Measurements from ENCODE around the gene ZBTB49. TPM values are rescaled to one million over a fixed set of nuclear protein-coding genes. Genes with fewer than 3 reads are reported as not detected.

ZBTB49 gene
- total RNA-seq, 2 experiments from 2014 or later = 5.2 to 6.4 TPM

DNA sequence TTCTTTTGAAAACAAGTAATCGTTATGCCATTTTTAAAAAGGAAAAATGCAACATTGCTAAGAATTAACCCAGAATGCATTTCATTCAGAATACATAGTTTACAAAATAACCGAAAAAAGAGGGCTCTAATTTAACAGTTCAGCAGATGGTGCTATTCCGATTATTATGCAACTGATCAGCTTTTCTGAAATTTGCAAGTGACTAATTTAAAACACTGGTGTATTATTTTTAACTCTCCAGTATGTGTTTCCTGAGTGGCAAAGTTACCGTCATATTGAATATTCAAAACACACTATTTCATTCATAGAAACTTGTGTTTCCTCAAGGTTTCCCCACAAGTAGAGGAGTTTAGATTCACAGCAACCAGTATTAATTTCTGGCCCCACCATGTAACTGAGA, 21.1 kb downstream of the ZBTB49 start:
- Mint-ChIP-seq H3K9me3 (ENCODE audit: insufficient read depth) (no peaks in the 10 kb centered on the region), H3K27ac (no peak overlapping the region), H3K4me3 (no peak overlapping the region), H3K27me3 (ENCODE audit: low read depth) (no peaks in the 10 kb centered on the region), H3K4me1 (ENCODE audit: low read depth) (no peaks in the 10 kb centered on the region), H3K36me3 (ENCODE audit: low read depth) (peaks cover 12% of the 10 kb centered on the region)
- POLR2A ChIA-PET = no interaction called here
- CTCF ChIA-PET = no interaction called here
- no peak for DNase-seq
- ATAC-seq = no peak

DNA sequence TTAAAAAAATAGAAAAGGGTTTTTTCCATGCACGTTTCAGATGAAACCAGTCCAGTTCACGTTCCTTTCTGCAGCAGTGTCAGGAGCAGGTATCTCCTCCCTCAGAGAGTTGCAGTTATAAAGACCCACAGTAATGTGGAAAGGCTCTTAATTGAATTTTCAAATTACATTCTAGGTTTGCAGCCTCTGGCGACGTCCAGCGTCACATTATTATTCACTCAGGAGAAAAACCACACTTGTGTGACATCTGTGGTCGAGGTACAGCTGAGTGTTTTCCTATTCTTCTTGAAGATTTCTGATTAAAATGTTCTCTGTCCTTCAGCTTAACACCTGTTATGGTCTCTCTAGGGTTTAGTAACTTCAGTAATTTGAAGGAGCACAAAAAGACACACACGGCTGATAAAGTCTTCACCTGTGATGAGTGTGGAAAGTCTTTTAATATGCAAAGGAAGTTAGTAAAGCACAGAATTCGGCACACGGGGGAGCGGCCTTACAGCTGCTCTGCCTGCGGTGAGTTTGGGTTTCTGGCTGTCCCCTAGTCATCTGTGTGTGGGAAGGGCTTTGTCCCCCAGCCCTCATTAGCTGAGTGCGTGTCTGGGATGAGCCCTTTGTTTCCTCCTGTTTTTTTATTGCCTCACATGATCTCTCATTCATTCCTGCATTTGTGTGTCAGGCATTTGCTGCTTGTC, 25.6 kb downstream of the ZBTB49 start:
- CTCF ChIA-PET = no interaction called here
- ATAC-seq (no peak), DNase-seq (no peak)
- H3K4me1 Mint-ChIP-seq (ENCODE audit: low read depth) = no peaks in the 10 kb centered on the region
- no peak overlapping the region for H3K27ac Mint-ChIP-seq
- no peaks in the 10 kb centered on the region for H3K27me3 Mint-ChIP-seq (ENCODE audit: low read depth)
- H3K36me3 Mint-ChIP-seq (ENCODE audit: low read depth) = peaks cover 12% of the 10 kb centered on the region
- no peaks in the 10 kb centered on the region for H3K9me3 Mint-ChIP-seq (ENCODE audit: insufficient read depth)
- H3K4me3 Mint-ChIP-seq = no peak overlapping the region
- POLR2A ChIA-PET = no interaction called here

DNA sequence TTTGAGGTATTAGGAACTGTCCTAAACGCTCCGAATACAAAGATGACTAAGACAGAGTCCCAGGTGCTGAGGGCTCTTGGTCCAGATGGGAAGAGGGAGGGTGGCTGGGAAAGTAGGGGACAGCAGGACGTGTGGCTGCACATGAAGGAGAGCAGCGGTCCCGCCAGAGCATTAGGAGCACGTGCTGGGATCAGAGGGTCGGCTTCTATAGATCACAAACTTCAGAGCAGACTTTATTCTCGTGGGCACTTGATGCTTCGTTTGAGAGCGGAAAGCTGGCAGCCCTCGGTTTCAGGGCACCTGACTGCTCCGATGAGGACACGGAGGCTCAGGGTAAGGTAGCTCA, 26.1 kb downstream of the ZBTB49 start:
- Mint-ChIP-seq H3K27ac (no peak overlapping the region), H3K36me3 (ENCODE audit: low read depth) (peaks cover 15% of the 10 kb centered on the region), H3K4me3 (no peak overlapping the region), H3K9me3 (ENCODE audit: insufficient read depth) (no peaks in the 10 kb centered on the region), H3K4me1 (ENCODE audit: low read depth) (no peaks in the 10 kb centered on the region), H3K27me3 (ENCODE audit: low read depth) (no peaks in the 10 kb centered on the region)
- ATAC-seq (no peak), DNase-seq (no peak)
- POLR2A ChIA-PET = no interaction called here
- CTCF ChIA-PET = no interaction called here

DNA sequence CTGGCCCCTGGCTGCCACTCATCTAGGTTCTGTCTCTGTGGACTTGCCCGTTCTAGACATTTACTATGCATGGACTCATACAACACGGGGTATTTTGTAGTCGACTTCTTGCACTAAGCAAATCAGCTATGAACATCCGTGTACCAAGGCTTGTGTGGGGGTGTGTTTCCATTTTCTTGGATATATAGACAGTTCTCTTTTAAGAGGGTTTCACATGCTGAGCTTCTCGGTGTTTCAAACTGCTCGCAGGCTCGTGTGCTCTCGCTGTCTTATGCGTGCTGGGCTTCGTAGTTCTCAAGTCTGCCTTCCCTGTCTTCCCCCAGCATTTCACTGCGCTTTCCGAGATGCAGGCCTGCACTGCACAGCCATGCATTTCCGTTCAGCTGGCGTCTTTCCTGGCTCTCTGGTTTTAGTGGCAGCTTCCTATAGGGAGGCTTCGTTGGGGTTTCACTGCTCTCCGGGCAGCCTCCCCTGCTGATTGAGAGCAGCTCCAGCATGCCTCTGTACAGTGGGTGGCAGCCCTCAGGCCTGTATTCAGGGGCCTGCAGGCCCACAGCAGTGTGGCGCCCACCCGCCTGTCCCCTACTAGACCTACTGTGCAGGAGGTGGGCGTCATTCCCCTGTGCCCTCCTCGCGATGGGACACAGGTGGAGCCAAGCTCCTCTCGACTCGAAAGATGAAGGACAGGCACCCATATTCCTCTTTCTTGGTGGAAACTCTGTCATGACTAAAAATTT, 27.6 kb downstream of the ZBTB49 start:
- ChIA-PET POLR2A (interaction anchor here (0.9 kb wide), 1 partner anchor 20 kb away, joined by 3 read pairs; no protein-coding TSS in a partner anchor), CTCF (no interaction called here)
- Mint-ChIP-seq H3K4me3 (no peak overlapping the region), H3K36me3 (ENCODE audit: low read depth) (peaks cover 23% of the 10 kb centered on the region), H3K4me1 (ENCODE audit: low read depth) (no peaks in the 10 kb centered on the region), H3K9me3 (ENCODE audit: insufficient read depth) (no peaks in the 10 kb centered on the region), H3K27ac (no peak overlapping the region), H3K27me3 (ENCODE audit: low read depth) (no peaks in the 10 kb centered on the region)
- DNase-seq (no peak), ATAC-seq (no peak)

DNA sequence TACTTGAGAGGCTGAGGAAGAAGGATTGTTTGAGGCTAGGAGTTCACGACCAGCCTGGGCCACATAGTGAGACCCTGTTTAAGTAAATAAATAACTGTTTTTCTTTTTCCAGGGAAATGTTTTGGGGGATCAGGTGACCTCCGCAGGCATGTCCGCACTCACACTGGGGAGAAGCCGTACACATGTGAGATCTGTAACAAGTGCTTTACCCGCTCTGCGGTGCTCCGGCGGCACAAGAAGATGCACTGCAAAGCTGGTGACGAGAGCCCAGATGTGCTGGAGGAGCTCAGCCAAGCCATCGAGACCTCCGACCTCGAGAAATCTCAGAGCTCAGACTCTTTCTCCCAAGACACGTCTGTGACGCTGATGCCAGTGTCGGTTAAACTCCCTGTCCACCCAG, 30.5 kb downstream of the ZBTB49 start:
- no peak for DNase-seq
- Mint-ChIP-seq H3K27me3 (ENCODE audit: low read depth) (no peaks in the 10 kb centered on the region), H3K9me3 (ENCODE audit: insufficient read depth) (no peaks in the 10 kb centered on the region), H3K4me3 (no peak overlapping the region), H3K36me3 (ENCODE audit: low read depth) (peaks cover 15% of the 10 kb centered on the region), H3K4me1 (ENCODE audit: low read depth) (no peaks in the 10 kb centered on the region), H3K27ac (no peak overlapping the region)
- ChIA-PET POLR2A (no interaction called here), CTCF (no interaction called here)
- ATAC-seq = no peak

DNA sequence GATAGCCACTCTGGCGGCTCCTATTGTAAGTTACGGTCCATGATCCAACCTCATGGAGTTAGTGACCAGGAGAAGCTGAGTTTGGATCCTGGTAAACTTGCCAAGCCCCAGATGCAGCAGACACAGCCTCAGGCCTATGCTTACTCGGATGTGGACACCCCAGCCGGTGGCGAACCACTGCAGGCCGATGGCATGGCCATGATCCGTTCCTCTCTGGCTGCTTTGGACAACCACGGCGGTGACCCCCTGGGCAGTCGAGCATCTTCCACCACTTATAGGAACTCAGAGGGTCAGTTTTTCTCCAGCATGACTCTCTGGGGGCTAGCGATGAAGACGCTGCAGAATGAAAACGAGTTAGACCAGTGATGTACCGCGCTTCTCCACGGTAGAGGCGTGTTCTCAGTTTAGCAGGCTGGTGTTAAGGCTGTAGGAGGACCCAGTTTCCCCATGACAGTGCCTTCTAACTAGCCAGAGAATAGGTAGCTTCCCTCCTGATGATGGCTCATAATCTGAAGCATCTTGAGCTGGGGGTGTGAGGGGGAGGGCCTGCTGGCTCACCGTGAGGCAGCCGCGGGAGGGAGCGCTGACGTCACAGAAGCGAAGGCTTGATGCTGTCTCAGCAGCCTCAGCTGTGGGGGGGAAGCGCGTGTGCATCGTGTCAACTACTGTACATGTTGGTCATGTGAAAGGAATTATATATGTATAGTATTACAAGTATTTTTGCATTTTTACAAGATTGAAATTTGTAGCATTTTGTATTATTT, 31.1 kb downstream of the ZBTB49 start:
- peaks cover 13% of the 10 kb centered on the region for H3K36me3 Mint-ChIP-seq (ENCODE audit: low read depth)
- DNase-seq = no peak
- POLR2A ChIA-PET = no interaction called here

GRCh38 chr4:4321951-4322688, 32.1 kb downstream of the ZBTB49 start:
- ChIA-PET POLR2A (interaction anchor here (0.6 kb wide), 1 partner anchor 56 kb away, joined by 3 read pairs; no protein-coding TSS in a partner anchor), CTCF (no interaction called here)
- Mint-ChIP-seq H3K36me3 (ENCODE audit: low read depth) (peaks cover 13% of the 10 kb centered on the region), H3K4me1 (ENCODE audit: low read depth) (no peaks in the 10 kb centered on the region), H3K27ac (no peak overlapping the region), H3K4me3 (no peak overlapping the region), H3K9me3 (ENCODE audit: insufficient read depth) (no peaks in the 10 kb centered on the region), H3K27me3 (ENCODE audit: low read depth) (no peaks in the 10 kb centered on the region)
- ATAC-seq (no peak), DNase-seq (no peak)

More for the DNA sequence above, 31.1 kb downstream of the ZBTB49 start:
- no peak overlapping the region for H3K27ac Mint-ChIP-seq
- H3K4me1 Mint-ChIP-seq (ENCODE audit: low read depth) = no peaks in the 10 kb centered on the region
- H3K9me3 Mint-ChIP-seq (ENCODE audit: insufficient read depth) = no peaks in the 10 kb centered on the region
- ATAC-seq = no peak
- no peak overlapping the region for H3K4me3 Mint-ChIP-seq
- CTCF ChIA-PET = no interaction called here
- H3K27me3 Mint-ChIP-seq (ENCODE audit: low read depth) = no peaks in the 10 kb centered on the region

DNA sequence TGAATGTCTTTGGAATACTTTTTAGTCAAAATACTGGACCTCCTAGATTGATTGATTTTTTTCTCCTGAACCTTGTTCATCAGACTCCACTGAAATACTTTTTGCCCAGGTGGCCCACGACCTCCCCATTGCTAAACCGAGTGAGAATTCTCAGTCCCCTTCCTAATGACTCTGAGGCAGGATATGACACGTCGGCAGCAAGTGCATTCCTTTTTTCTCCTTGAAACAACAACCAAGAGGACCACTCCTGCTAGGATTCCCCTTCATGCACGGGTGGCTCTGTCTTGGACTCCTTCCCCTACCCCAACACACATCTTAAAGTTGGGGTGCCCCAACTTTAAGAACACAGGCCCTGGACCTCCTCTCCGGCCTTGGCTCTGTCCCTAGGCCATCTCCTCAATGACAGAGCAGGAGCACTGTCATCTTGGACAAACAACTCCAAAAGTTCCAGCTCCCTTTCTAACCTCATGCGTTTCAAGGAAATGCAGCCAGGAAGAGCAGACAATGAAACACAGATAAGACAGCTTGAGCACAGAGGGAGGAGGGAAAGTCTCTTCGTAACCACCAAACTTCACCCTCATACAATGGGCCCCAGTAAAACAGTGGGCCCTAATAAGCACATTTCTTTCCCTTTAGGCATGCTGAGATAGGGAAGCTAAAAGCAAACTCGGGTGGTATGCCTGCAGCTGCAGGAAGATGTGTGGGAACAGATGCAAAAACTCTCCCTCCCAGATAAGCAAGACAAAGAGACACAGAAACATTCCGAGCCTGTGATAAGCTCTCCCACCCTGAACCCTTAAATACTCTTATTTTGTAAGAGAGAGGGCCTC, 33.9 kb downstream of the ZBTB49 start:
- POLR2A ChIA-PET = interaction anchor here (0.6 kb wide), 1 partner anchor 68 kb away, joined by 3 read pairs; no protein-coding TSS in a partner anchor

GRCh38 chr4:4325321-4325720, 35.3 kb downstream of the ZBTB49 start:
- H3K27ac Mint-ChIP-seq = no peak overlapping the region

More for the DNA sequence above, 33.9 kb downstream of the ZBTB49 start:
- Mint-ChIP-seq H3K9me3 (ENCODE audit: insufficient read depth) (no peaks in the 10 kb centered on the region), H3K4me3 (no peak overlapping the region), H3K27ac (no peak overlapping the region), H3K27me3 (ENCODE audit: low read depth) (no peaks in the 10 kb centered on the region), H3K36me3 (ENCODE audit: low read depth) (peaks cover 12% of the 10 kb centered on the region), H3K4me1 (ENCODE audit: low read depth) (no peaks in the 10 kb centered on the region)
- ATAC-seq (no peak), DNase-seq (no peak)
- CTCF ChIA-PET = interaction anchor here (0.9 to 2.0 kb wide), 3 partner anchors 56 to 72 kb away, joined by 3 to 5 read pairs (median 4); no protein-coding TSS in a partner anchor

DNA sequence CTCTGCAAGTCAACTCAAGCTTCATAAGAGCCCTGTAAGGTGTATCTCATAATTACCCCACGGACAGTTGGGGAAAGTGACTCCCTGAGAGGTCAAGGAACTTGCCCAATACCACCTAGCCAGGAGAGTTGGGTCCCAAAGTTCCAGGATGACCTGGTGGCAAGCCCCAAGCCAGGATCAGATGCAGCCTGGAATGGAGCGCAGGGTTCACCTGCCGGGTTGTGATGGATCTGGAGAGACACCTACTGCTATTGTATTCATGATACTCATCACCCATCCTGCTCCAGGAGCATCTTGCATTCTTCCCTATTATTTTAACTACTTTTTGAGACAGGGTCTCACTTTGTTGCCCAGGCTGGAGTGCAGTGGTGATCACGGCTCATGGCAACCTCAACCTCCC, 36.1 kb downstream of the ZBTB49 start:
- no peak overlapping the region for H3K27ac Mint-ChIP-seq

More at GRCh38 chr4:4325321-4325720, 35.3 kb downstream of the ZBTB49 start:
- H3K9me3 Mint-ChIP-seq (ENCODE audit: insufficient read depth) = no peaks in the 10 kb centered on the region
- POLR2A ChIA-PET = no interaction called here
- CTCF ChIA-PET = interaction anchor here (1.4 to 2.0 kb wide), 2 partner anchors 65 to 73 kb away, joined by 5 to 6 read pairs; no protein-coding TSS in a partner anchor
- no peaks in the 10 kb centered on the region for H3K27me3 Mint-ChIP-seq (ENCODE audit: low read depth)
- ATAC-seq (no peak), DNase-seq (no peak)
- peaks cover 12% of the 10 kb centered on the region for H3K36me3 Mint-ChIP-seq (ENCODE audit: low read depth)
- H3K4me3 Mint-ChIP-seq = no peak overlapping the region
- H3K4me1 Mint-ChIP-seq (ENCODE audit: low read depth) = no peaks in the 10 kb centered on the region

GRCh38 chr4:4327652-4328121, 37.6 kb downstream of the ZBTB49 start:
- H3K27ac Mint-ChIP-seq = no peak overlapping the region
- ATAC-seq = no peak
- no peak for DNase-seq
- H3K4me1 Mint-ChIP-seq (ENCODE audit: low read depth) = no peaks in the 10 kb centered on the region
- H3K4me3 Mint-ChIP-seq = no peak overlapping the region
- H3K36me3 Mint-ChIP-seq (ENCODE audit: low read depth) = no peaks in the 10 kb centered on the region
- ChIA-PET CTCF (interaction anchor here (0.7 to 1.5 kb wide), 2 partner anchors 27 to 68 kb away, joined by 3 to 5 read pairs; no protein-coding TSS in a partner anchor), POLR2A (no interaction called here)
- no peaks in the 10 kb centered on the region for H3K9me3 Mint-ChIP-seq (ENCODE audit: insufficient read depth)
- no peaks in the 10 kb centered on the region for H3K27me3 Mint-ChIP-seq (ENCODE audit: low read depth)

More for the DNA sequence above, 36.1 kb downstream of the ZBTB49 start:
- DNase-seq = no peak
- Mint-ChIP-seq H3K27me3 (ENCODE audit: low read depth) (no peaks in the 10 kb centered on the region), H3K9me3 (ENCODE audit: insufficient read depth) (no peaks in the 10 kb centered on the region), H3K36me3 (ENCODE audit: low read depth) (peaks cover 8% of the 10 kb centered on the region), H3K4me3 (no peak overlapping the region), H3K4me1 (ENCODE audit: low read depth) (no peaks in the 10 kb centered on the region)
- POLR2A ChIA-PET = no interaction called here
- no peak for ATAC-seq
- CTCF ChIA-PET = interaction anchor here (1.4 to 2.0 kb wide), 2 partner anchors 66 to 74 kb away, joined by 5 to 6 read pairs; no protein-coding TSS in a partner anchor

Measured in activated CD8-positive, alpha-beta T cell treated with anti-CD3 and anti-CD28 coated beads, Interleukin-2, amount 10 ng/mL, durations not matched to agents 7 days and 5 days (primary cell).